ENCODE measurements around the gene NAB1.
A peak's percentile ranks its signal among the peaks of the same experiment; 100 is the strongest.

The NAB1 gene

DNA sequence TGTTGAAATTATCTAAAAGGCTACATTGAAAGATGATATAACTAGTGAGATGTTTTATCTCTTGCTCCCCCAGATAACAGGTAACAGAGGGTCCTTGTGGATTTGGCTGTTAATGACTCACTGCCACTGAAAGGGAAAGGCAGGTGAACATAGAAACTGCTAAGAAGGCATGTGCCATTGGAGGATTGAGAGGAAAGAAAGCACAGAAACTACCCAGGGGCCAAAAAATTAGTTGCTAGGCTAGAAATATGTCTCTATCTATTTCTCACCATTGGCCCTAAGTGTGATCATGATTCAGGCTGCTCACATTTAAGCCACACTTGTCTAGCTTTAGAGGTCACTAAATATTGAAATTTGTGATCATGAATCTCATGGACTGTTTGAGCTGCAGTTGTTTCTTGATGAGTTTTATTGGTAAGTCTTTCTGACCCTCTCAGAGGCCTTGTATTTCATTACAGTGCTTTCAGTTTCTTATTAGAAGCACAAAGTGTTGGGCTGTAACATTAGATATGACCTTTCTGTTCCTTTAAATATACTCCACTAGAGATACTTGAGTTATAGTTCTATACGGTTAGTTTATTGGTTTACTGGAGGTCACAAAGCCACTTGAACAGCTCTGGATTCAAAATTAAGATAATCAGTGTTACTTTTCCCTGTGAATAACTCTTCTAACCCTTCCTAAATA is 26.2 kb downstream of the NAB1 start:
- TF ChIP-seq, protein P1, sequence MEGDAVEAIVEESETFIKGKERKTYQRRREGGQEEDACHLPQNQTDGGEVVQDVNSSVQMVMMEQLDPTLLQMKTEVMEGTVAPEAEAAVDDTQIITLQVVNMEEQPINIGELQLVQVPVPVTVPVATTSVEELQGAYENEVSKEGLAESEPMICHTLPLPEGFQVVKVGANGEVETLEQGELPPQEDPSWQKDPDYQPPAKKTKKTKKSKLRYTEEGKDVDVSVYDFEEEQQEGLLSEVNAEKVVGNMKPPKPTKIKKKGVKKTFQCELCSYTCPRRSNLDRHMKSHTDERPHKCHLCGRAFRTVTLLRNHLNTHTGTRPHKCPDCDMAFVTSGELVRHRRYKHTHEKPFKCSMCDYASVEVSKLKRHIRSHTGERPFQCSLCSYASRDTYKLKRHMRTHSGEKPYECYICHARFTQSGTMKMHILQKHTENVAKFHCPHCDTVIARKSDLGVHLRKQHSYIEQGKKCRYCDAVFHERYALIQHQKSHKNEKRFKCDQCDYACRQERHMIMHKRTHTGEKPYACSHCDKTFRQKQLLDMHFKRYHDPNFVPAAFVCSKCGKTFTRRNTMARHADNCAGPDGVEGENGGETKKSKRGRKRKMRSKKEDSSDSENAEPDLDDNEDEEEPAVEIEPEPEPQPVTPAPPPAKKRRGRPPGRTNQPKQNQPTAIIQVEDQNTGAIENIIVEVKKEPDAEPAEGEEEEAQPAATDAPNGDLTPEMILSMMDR (IDR thresholded peaks at IDR 0.05; ENCODE audit: low read depth, low read length), result no peak
- no peak overlapping the region for H3K4me3 ChIP-seq (replicated peaks in 1 of 2; ENCODE audit: low read depth in 2 of 2, low read length in 2 of 2)
- DNase-seq (ENCODE audit: low read depth in 2 of 2), result no peak

DNA sequence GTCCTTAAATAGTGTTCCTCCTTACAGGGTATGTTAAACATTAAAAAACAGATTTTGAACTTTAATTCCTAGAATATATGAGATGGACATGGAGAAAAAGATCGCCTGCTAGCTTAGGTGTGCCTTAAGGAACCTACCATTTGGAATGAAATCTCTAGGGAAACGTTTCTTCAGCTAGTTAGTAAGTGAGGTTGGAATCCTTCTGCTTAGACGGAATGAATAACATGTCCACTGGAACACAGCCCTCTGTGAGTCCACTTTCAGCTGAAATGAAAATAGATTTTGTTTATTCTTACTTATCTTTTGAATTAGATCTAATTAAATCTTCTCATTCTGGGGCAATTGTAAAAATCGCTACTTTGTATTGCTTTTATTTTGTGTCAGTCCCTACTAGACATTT is 28.4 kb downstream of the NAB1 start:
- DNase-seq (ENCODE audit: low read depth in 2 of 2), result peak in 1 of 2 donors; percentile 71
- TF ChIP-seq, protein P1 (IDR thresholded peaks at IDR 0.05; ENCODE audit: low read depth, low read length), result no peak

DNA sequence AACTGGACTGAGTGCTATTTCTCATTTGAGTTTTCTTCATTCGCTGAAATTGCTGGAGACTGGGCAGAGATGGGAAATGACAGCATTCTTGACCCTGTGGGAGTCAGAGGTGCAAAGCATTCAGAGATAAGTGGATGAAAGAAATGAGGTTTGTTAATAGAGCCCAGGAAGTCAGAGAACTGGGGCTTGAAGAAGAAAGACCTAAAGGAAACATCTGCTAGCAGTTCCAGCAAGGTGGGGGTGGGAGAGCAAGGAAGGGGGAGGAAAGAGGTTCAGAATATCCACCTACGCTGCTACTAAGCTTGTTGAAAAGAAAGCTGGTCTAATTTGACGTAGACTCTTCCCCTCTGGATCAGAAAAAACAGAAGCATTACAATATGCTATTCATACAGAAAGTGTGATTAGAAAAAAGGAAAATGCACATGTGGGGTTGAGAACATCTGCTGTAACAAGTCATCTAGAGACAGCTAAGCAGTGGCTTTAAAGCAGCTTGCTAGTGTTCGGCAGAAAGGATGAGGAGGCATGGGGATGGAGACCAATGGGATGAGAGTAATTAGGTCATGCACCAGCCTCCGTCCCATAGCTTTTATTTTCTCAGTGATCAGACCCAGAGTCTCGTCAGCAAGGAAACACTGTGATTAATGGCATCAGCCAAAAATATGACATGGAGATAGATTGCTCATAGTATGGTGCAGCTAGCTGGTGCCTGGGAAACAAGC is 29.7 kb downstream of the NAB1 start:
- peak; percentile 63 to 83 for DNase-seq (ENCODE audit: low read depth in 2 of 2)
- no peak overlapping the region for H3K4me3 ChIP-seq (replicated peaks in 1 of 2; ENCODE audit: low read depth in 2 of 2, low read length in 2 of 2)
- TF ChIP-seq, protein P1 (IDR thresholded peaks at IDR 0.05; ENCODE audit: low read depth, low read length), result no peak

More for the DNA sequence above, 28.4 kb downstream of the NAB1 start:
- H3K4me3 ChIP-seq (replicated peaks in 1 of 2; ENCODE audit: low read depth in 2 of 2, low read length in 2 of 2), result no peak overlapping the region

DNA sequence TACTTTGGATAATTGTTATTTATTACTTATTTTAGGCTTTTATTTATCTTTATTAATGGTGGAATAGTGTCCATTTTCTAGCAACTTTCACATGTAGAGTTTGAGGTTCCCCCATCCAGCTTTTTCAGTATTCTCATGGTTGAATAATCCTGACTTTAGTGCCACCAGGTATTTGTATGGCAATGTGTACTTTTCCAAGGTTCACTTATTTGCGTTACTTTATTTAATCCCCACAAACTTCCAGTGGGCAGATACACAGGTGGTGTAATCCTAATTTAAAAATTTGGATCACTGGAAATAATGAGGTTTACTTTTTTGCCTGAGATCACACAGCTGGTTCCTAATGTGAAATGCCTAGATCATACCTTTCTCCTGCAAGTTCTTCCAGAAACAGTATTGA is 30.5 kb downstream of the NAB1 start:
- no peak for DNase-seq (ENCODE audit: low read depth in 2 of 2)
- H3K4me3 ChIP-seq (replicated peaks in 1 of 2; ENCODE audit: low read depth in 2 of 2, low read length in 2 of 2), result no peak overlapping the region
- TF ChIP-seq, protein P1 (IDR thresholded peaks at IDR 0.05; ENCODE audit: low read depth, low read length), result no peak

DNA sequence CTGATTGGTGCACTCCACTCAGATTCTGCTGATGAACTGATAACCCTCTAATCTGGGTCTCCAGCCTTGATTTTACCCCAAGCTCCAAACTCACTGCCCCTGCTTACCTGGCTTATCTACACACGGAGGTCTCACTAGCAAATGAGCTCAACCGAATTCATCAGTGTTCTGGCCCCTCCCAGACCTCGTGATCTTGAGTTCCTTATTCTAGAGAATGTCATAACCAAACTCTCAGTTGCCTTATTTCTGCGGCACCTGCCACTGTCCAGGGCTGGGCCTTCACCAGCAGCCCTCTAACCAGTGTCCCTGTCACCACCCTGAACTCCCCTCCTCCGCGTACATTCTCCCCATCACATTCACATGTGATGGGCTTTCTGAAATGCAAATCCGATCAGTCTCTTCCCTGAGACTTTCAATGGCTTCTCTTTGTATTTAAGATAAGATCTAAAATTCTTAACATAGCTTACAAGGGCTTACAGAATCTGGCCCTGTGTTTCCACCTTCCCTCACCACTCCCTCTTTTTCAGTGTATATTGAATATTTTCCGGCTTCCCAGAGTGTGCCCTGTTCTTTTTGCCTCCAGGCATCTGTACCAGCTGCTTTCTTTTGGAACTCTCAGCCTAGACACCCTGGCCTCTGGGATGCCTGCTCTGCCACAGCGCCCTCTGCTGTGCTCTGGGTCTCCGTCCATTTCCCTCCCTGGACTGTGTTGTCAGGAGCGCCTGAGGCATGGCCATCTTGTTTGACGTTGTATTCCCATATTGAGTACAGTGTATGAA is 31.1 kb downstream of the NAB1 start:
- H3K4me3 ChIP-seq (replicated peaks in 1 of 2; ENCODE audit: low read depth in 2 of 2, low read length in 2 of 2), result no peak overlapping the region
- DNase-seq (ENCODE audit: low read depth in 2 of 2), result peak; percentile 32 to 87
- TF ChIP-seq, protein P1 (IDR thresholded peaks at IDR 0.05; ENCODE audit: low read depth, low read length), result peak; percentile 67

DNA sequence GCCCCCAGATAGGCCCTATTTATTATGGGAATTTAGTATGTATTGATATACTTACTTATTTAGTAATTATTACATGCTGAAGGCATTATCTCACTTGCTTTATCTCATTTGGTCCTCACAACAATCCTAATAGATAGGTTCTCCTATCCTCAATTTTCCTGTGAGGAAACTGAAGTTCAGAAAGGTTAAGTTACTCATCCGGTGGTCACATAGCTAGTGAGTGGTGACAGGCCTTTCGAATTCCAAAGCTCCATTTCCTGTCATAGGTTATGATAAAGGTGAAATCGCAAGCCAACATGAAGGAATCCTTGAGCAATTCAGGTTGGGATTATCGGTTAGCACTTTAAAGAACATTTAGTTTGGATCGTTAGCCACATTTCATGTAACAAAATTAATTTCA is 33.3 kb downstream of the NAB1 start:
- no peak overlapping the region for H3K4me3 ChIP-seq (replicated peaks in 1 of 2; ENCODE audit: low read depth in 2 of 2, low read length in 2 of 2)
- peak; percentile 32 to 61 for DNase-seq (ENCODE audit: low read depth in 2 of 2)
- TF ChIP-seq, protein P1 (IDR thresholded peaks at IDR 0.05; ENCODE audit: low read depth, low read length), result no peak
